NT2/D1 (cell line): ENCODE measurements around the gene AK5.

Experiments
- DNase-seq: peaks from one replicate; pipeline ENCODE4 v3.0.0-alpha.2; 2011; ENCODE audit warnings: low read depth, low spot score
- H3K27me3 ChIP-seq: 2 replicates; pipeline ENCODE4 v1.6.0; 2011; ENCODE audit warnings: mild to moderate bottlenecking; ENCODE audit not compliant: insufficient read length, insufficient read depth
- H3K36me3 ChIP-seq: 2 replicates; pipeline ENCODE4 v1.6.1; 2011; ENCODE audit warnings: mild to moderate bottlenecking, low read length, mixed read lengths; ENCODE audit not compliant: insufficient read depth, insufficient read length
- H3K4me1 ChIP-seq: 2 replicates; pipeline ENCODE4 v1.5.1; 2011; ENCODE audit not compliant: insufficient read depth, insufficient read length
- H3K4me3 ChIP-seq: 2 replicates; pipeline ENCODE4 v1.5.1; 2011; ENCODE audit warnings: low read depth; ENCODE audit not compliant: insufficient read length
- H3K9ac ChIP-seq: 2 replicates; pipeline ENCODE4 v1.6.0; 2011; ENCODE audit warnings: low read depth; ENCODE audit not compliant: insufficient read length
- H3K9me3 ChIP-seq: 2 replicates; pipeline ENCODE4 v1.5.1; 2011; ENCODE audit warnings: mild to moderate bottlenecking, low read length; ENCODE audit not compliant: insufficient read depth
- SUZ12 ChIP-seq: IDR thresholded peaks from 2 replicates; pipeline ENCODE4 v1.6.1; 2011; ENCODE audit not compliant: insufficient read length, insufficient read depth; ENCODE audit errors: extremely low read depth
- YY1 ChIP-seq: IDR thresholded peaks from 2 replicates; pipeline ENCODE4 v1.6.1; 2011; ENCODE audit not compliant: insufficient read length, insufficient read depth
- ZNF274 ChIP-seq: IDR thresholded peaks from 2 replicates; pipeline ENCODE4 v1.6.1; 2011; ENCODE audit warnings: mild to moderate bottlenecking, low read depth, low read length

AK5 gene

DNA sequence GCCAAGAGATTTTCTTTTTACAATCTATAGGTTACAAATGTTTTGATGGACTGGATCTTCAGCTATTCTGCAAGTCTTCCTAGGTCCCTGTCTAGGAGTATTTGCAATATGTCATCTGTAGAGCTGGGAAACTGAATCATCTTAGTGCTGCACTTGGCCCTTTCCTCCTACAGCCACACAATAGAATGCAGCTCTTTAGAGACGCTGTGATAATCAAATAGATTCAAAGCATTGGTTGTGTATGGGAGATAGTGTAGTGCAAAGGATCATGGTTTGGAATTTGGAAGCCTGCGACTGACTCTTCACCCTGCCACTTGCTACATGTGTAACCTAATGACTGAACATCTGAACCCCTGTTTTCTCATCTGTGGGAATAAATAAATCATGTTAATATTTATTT, 93.7 kb downstream of the AK5 start:
- Histone ChIP-seq H3K9ac (no peak overlapping the region), H3K4me1 (no peaks in the 10 kb centered on the region), H3K36me3 (no peaks in the 10 kb centered on the region), H3K27me3 (no peaks in the 10 kb centered on the region), H3K9me3 (no peaks in the 10 kb centered on the region), H3K4me3 (no peak overlapping the region)
- TF ChIP-seq ZNF274 (no peak), SUZ12 (no peak), YY1 (no peak)
- DNase-seq: no peak

DNA sequence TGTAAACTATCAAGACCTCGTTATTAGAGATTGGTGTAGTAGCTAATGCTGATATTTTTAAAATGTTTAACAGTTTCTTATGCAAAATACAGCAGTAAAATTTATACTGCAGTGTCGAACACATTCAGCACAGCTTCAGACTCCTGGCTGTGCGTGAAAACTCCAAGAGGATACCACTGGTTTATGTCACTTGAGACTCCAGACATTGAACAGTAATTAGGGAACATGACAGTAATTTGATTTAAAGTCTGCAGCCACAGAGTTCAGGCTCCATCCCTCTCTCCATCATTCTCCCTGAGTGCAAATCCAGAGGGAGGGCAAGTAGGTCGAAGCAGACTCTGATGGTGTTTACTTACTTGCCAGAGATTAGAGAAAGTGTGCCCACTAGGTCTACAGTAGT, 94.2 kb downstream of the AK5 start:
- H3K4me1 ChIP-seq: no peaks in the 10 kb centered on the region
- no peak overlapping the region for H3K4me3 ChIP-seq
- no peaks in the 10 kb centered on the region for H3K27me3 ChIP-seq
- no peaks in the 10 kb centered on the region for H3K36me3 ChIP-seq
- DNase-seq: no peak
- TF ChIP-seq ZNF274: no peak
- TF ChIP-seq SUZ12: no peak
- TF ChIP-seq YY1: no peak
- no peak overlapping the region for H3K9ac ChIP-seq
- H3K9me3 ChIP-seq: no peaks in the 10 kb centered on the region

DNA sequence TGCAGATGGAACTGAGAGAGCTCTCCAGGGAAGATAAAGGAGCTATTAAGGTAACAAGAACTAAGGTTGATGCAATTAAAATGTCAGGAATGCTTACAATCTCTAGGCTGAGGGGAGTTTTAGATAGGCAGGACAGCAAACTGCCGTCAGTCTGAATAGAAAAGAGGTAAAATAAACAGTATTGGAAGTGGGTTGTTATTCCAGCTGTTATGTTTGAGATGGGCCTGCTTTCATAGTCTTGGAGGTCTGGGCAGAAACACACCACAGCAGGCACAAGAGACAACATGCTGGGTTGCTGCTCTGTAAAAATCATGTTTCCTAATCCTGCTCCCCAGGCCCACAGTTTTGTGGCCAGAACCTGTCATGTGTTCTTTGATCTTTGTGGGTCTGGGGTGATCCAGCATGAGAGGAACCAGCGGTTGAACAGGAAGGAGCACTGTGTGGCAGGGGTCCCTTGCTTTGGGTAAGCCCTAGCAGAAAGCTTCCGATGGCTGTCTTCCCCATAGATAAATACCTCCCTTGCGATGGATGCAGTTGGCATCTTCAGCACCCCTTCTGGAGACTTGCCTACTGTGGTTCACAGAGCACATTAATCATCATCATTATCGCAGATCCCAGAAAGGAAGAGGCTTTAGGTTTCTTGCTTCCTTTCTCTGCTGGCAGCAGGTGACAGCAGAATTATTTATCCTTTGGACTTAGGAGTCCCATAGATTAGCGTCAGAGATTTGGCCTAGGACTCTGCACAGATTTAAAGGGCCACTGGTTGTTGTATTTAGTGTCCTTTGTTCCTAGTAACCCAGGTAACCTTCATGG, 97.1 kb downstream of the AK5 start:
- H3K4me3 ChIP-seq: no peak overlapping the region
- TF ChIP-seq ZNF274: no peak
- no peak for TF ChIP-seq YY1
- TF ChIP-seq SUZ12: no peak
- no peaks in the 10 kb centered on the region for H3K36me3 ChIP-seq
- H3K9me3 ChIP-seq: no peaks in the 10 kb centered on the region
- no peaks in the 10 kb centered on the region for H3K27me3 ChIP-seq
- no peaks in the 10 kb centered on the region for H3K4me1 ChIP-seq
- H3K9ac ChIP-seq: no peak overlapping the region
- DNase-seq: no peak

DNA sequence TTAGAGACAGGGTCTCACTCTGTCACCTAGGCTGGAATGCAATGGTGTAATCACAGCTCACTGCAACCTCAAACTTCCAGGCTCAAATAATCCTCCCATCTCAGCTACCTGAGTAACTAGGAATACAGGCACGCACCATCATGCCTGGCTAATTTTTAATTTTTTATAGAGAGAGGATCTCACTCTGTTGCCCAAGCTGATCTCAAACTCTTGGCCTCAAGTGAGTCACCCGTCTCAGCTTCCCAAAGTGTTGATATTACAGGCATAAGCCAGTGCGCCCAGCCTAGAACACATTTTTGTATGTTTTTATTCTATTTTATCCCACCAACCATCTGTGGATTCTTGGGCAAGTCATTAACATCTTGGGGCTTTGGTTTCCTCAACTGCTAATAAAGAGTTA, 100.5 kb downstream of the AK5 start:
- DNase-seq: no peak
- TF ChIP-seq YY1 (no peak), ZNF274 (no peak), SUZ12 (no peak)
- Histone ChIP-seq H3K4me1 (no peaks in the 10 kb centered on the region), H3K9ac (no peak overlapping the region), H3K27me3 (no peaks in the 10 kb centered on the region), H3K36me3 (no peaks in the 10 kb centered on the region), H3K9me3 (no peaks in the 10 kb centered on the region), H3K4me3 (no peak overlapping the region)

DNA sequence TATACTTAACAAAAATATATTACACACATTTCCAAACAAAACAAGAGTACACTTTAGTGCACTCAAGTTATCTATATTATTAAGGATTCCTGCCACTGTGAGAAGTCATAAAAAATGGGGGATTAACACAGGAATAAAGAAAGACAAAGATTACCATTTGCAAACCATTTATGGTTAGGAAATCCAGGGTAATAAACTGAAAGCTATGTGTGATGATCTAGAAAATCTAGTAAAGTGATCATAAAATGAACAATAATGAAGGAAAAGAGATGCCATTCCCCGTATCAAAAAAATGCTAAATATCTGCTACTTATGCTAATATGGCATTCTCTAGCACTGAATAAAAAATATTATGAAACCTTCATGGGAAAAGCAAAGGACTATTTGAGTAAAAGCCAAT, 101.4 kb downstream of the AK5 start:
- H3K4me3 ChIP-seq: no peak overlapping the region
- H3K27me3 ChIP-seq: no peaks in the 10 kb centered on the region
- H3K36me3 ChIP-seq: no peaks in the 10 kb centered on the region
- no peak for DNase-seq
- H3K9ac ChIP-seq: no peak overlapping the region
- no peaks in the 10 kb centered on the region for H3K4me1 ChIP-seq
- TF ChIP-seq SUZ12: no peak
- no peak for TF ChIP-seq YY1
- TF ChIP-seq ZNF274: no peak
- no peaks in the 10 kb centered on the region for H3K9me3 ChIP-seq

DNA sequence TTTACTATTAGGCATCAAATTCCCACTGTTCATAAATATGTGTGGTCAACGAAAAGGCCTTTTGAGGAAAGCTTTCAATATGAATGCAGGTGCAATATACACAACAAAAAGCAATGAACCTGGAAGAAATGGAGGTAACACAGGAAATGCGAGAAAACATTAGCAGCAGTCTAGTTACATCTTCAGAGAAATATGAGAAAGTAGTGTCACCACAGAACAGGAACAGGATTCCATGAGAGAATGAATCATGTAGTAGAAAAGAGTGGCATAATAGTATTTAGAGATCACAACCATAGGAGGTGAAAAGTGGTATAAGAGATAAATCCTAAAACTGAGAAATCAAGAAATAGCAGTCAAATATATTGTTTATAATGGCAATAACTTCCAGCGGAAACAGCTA, 103.7 kb downstream of the AK5 start:
- no peaks in the 10 kb centered on the region for H3K4me1 ChIP-seq
- H3K9me3 ChIP-seq: no peaks in the 10 kb centered on the region
- no peaks in the 10 kb centered on the region for H3K27me3 ChIP-seq
- DNase-seq: no peak
- no peak overlapping the region for H3K9ac ChIP-seq
- TF ChIP-seq YY1: no peak
- no peak for TF ChIP-seq SUZ12
- TF ChIP-seq ZNF274: no peak
- no peak overlapping the region for H3K4me3 ChIP-seq
- H3K36me3 ChIP-seq: no peaks in the 10 kb centered on the region

DNA sequence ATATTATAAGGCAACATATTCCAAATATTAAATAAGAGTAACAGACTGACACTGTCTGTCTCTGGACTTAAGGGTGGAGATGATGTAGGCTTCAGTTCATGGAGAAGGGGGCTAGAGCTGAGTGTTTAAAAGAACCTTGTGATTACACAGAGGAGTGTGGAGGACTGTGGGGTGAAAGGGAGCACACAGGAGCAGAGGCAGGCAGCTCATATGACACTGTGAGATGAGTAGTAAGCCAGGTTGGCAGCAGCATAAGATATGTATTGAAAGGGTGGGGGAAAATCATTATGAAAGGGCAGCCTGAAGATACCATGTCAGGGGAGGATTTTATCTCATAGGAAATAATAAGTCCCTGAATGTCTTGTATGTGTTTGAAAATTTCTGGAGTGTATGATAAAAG, 104.5 kb downstream of the AK5 start:
- no peak overlapping the region for H3K4me3 ChIP-seq
- TF ChIP-seq SUZ12 (no peak), YY1 (no peak), ZNF274 (no peak)
- H3K9me3 ChIP-seq: no peaks in the 10 kb centered on the region
- H3K27me3 ChIP-seq: no peaks in the 10 kb centered on the region
- DNase-seq: no peak
- H3K36me3 ChIP-seq: no peaks in the 10 kb centered on the region
- H3K4me1 ChIP-seq: no peaks in the 10 kb centered on the region
- no peak overlapping the region for H3K9ac ChIP-seq

DNA sequence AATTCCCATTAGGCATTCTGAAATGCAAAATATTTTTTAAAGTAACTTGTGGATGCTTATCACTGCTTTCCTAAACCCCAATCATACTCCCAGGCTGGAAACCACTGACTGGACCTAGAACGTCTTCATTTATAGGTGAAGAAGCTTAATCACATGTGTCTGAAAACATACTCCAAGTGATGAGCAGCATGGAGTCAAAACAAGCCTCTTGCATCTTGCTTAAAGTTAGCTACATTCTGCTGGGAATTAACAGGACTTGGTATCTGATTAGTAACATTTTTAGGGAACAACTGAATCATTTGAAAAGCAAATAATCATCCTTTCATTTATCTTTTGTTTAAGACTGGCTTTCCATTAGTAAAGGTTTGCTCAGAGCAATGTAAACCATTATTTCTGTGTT, 105.7 kb downstream of the AK5 start:
- no peak overlapping the region for H3K9ac ChIP-seq
- DNase-seq: no peak
- no peak overlapping the region for H3K4me3 ChIP-seq
- no peaks in the 10 kb centered on the region for H3K27me3 ChIP-seq
- H3K36me3 ChIP-seq: no peaks in the 10 kb centered on the region
- H3K9me3 ChIP-seq: no peaks in the 10 kb centered on the region
- TF ChIP-seq YY1: no peak
- TF ChIP-seq SUZ12: no peak
- TF ChIP-seq ZNF274: no peak
- no peaks in the 10 kb centered on the region for H3K4me1 ChIP-seq
